Astrocyte (in vitro differentiated cells and primary cell): ENCODE results near the gene ITFG1. TPM values are rescaled to one million over a fixed set of nuclear protein-coding genes. Genes with fewer than 3 reads are reported as not detected.

Experiments
- DNase-seq: peaks from one replicate; pipeline ENCODE4 v3.0.0-alpha.2; 2010; ENCODE audit warnings: low read depth
- FAIRE-seq: peaks from 2 replicates; lab custom pipeline; 2011; peaks lifted over from hg19 to GRCh38; lab: Jason Lieb, UNC
- H2AFZ ChIP-seq: 2 replicates; pipeline ENCODE4 v1.6.0; 2012; ENCODE audit warnings: low read depth, low read length, inconsistent platforms
- H3K27ac ChIP-seq: 2 replicates; pipeline ENCODE4 v1.5.1; 2011; ENCODE audit warnings: low read depth, low read length, inconsistent platforms
- H3K27me3 ChIP-seq: 2 replicates; pipeline ENCODE4 v1.6.0; 2011; ENCODE audit warnings: low read length, inconsistent platforms; ENCODE audit not compliant: insufficient read depth
- H3K36me3 ChIP-seq: 2 replicates; pipeline ENCODE4 v1.5.1; 2011; ENCODE audit warnings: low read length, inconsistent platforms; ENCODE audit not compliant: insufficient read depth
- H3K4me1 ChIP-seq: 2 replicates; pipeline ENCODE4 v1.5.1; 2011; ENCODE audit warnings: low read length, inconsistent platforms; ENCODE audit not compliant: insufficient read depth
- H3K4me2 ChIP-seq: 2 replicates; pipeline ENCODE4 v1.6.0; 2012; ENCODE audit warnings: low read length, inconsistent platforms
- H3K4me3 ChIP-seq: 2 replicates; pipeline ENCODE4 v1.5.1; 2011; ENCODE audit warnings: low read depth, mild to moderate bottlenecking, low read length, inconsistent platforms; ENCODE audit not compliant: insufficient read depth
- H3K79me2 ChIP-seq: 2 replicates; pipeline ENCODE4 v1.6.0; 2012; ENCODE audit warnings: mild to moderate bottlenecking, low read length, inconsistent platforms; ENCODE audit not compliant: insufficient read depth
- H3K9ac ChIP-seq: 2 replicates; pipeline ENCODE4 v1.6.0; 2012; ENCODE audit warnings: mild to moderate bottlenecking, low read length, inconsistent platforms
- H3K9me3 ChIP-seq: 2 replicates; pipeline ENCODE4 v1.5.1; 2012; ENCODE audit warnings: low read depth, mild to moderate bottlenecking, low read length, inconsistent platforms; ENCODE audit not compliant: insufficient read depth
- H4K20me1 ChIP-seq: 2 replicates; pipeline ENCODE4 v1.6.0; 2012; ENCODE audit warnings: low read length, inconsistent platforms; ENCODE audit not compliant: insufficient read depth
- H3K27ac Mint-ChIP-seq: one replicate; pipeline ENCODE4 v1.8.0; 2021; ENCODE audit warnings: mild to moderate bottlenecking, mixed read lengths; ENCODE audit not compliant: unreplicated experiment
- H3K27me3 Mint-ChIP-seq: one replicate; pipeline ENCODE4 v1.8.0; 2021; ENCODE audit warnings: low read depth, mixed read lengths; ENCODE audit not compliant: unreplicated experiment
- H3K36me3 Mint-ChIP-seq: one replicate; pipeline ENCODE4 v1.8.0; 2021; ENCODE audit warnings: low read depth, mixed read lengths; ENCODE audit not compliant: unreplicated experiment
- H3K4me1 Mint-ChIP-seq: one replicate; pipeline ENCODE4 v1.8.0; 2021; ENCODE audit warnings: low read depth, mixed read lengths; ENCODE audit not compliant: unreplicated experiment
- H3K4me3 Mint-ChIP-seq: one replicate; pipeline ENCODE4 v1.8.0; 2021; ENCODE audit warnings: mild to moderate bottlenecking, moderate library complexity, mixed read lengths; ENCODE audit not compliant: unreplicated experiment
- H3K9me3 Mint-ChIP-seq: one replicate; pipeline ENCODE4 v1.8.0; 2021; ENCODE audit warnings: mild to moderate bottlenecking, mixed read lengths; ENCODE audit not compliant: unreplicated experiment
- EZH2 ChIP-seq: IDR thresholded peaks from 2 replicates; pipeline ENCODE4 v1.6.1; 2012; ENCODE audit warnings: mild to moderate bottlenecking, low read length, inconsistent platforms; ENCODE audit not compliant: insufficient read depth
- total RNA-seq: library from RNA; stranded (reverse); gene quantifications from 2 replicates; pipeline ENCODE4 v1.2.1, GENCODE V29; 2021
- TF ChIP-seq, protein P1 (sequence below): IDR thresholded peaks from 2 replicates; pipeline ENCODE4 v1.5.1; 2011; ENCODE audit warnings: low read depth, mild to moderate bottlenecking, inconsistent platforms, low read length, moderate library complexity; ENCODE audit not compliant: insufficient read depth

Gene ITFG1
- total RNA-seq, 1 donor from 2014 or later: 52.7 TPM

DNA sequence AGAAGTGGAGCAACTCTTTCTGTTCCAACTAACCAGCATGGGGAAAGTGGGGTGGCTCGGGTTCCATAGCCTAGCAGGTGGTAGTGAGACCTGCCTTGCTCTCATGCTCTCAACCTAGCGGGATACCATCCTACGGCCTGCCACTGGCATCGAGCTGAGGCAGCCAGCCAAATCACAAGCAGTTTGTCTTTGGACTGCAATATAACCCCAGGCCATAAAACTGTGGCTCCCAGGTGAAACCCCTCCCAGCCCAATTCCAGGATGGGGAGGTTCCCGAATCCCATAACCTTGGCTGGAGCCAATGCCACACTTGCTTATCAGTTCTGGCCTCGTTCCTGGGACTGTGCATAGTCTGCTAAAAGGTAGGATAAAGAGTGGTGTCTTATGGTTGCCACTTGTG is 161.3 kb downstream of the ITFG1 start:
- DNase-seq (no peak), FAIRE-seq (no peak)
- H3K27me3 Mint-ChIP-seq: no peaks in the 10 kb centered on the region
- no peaks in the 10 kb centered on the region for H3K9me3 ChIP-seq
- H3K4me3 ChIP-seq: no peak overlapping the region
- no peak overlapping the region for H3K4me2 ChIP-seq
- TF ChIP-seq EZH2: no peak
- TF ChIP-seq, protein P1, sequence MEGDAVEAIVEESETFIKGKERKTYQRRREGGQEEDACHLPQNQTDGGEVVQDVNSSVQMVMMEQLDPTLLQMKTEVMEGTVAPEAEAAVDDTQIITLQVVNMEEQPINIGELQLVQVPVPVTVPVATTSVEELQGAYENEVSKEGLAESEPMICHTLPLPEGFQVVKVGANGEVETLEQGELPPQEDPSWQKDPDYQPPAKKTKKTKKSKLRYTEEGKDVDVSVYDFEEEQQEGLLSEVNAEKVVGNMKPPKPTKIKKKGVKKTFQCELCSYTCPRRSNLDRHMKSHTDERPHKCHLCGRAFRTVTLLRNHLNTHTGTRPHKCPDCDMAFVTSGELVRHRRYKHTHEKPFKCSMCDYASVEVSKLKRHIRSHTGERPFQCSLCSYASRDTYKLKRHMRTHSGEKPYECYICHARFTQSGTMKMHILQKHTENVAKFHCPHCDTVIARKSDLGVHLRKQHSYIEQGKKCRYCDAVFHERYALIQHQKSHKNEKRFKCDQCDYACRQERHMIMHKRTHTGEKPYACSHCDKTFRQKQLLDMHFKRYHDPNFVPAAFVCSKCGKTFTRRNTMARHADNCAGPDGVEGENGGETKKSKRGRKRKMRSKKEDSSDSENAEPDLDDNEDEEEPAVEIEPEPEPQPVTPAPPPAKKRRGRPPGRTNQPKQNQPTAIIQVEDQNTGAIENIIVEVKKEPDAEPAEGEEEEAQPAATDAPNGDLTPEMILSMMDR: no peak
- peaks cover 4% of the 10 kb centered on the region for H3K36me3 Mint-ChIP-seq
- H3K4me3 Mint-ChIP-seq: no peak overlapping the region
- H3K36me3 ChIP-seq: no peaks in the 10 kb centered on the region
- H3K4me1 ChIP-seq: no peaks in the 10 kb centered on the region
- no peak overlapping the region for H2AFZ ChIP-seq
- no peaks in the 10 kb centered on the region for H3K79me2 ChIP-seq
- H3K27ac ChIP-seq: no peak overlapping the region
- no peaks in the 10 kb centered on the region for H4K20me1 ChIP-seq
- no peaks in the 10 kb centered on the region for H3K4me1 Mint-ChIP-seq
- H3K27me3 ChIP-seq: no peaks in the 10 kb centered on the region
- H3K9ac ChIP-seq: no peak overlapping the region
- H3K27ac Mint-ChIP-seq: no peak overlapping the region
- H3K9me3 Mint-ChIP-seq: peaks cover 1% of the 10 kb centered on the region

DNA sequence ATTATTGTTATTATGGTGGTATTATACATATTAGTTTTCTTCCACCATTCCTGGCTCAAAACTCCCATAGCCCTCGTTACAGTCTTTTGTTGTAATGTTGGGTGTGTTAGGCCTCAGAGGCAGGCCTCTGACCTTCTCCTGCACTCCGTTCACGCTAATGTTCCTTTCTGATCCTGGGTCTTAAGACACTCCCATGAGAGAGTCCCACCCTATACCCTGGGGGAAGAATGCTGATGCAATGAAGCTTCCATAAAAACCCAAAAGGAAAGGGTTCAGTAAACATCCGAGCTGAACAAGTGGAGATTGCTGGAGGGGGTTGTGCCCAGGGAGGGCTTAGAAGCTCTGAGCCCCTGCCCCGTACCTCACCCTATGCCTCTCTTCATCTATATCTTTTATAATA is 175.9 kb downstream of the ITFG1 start:
- DNase-seq: no peak
- Histone ChIP-seq H3K27me3 (no peaks in the 10 kb centered on the region), H3K9me3 (no peaks in the 10 kb centered on the region), H3K27ac (no peak overlapping the region), H3K36me3 (no peaks in the 10 kb centered on the region), H3K9ac (no peak overlapping the region), H3K4me3 (no peak overlapping the region), H3K79me2 (no peaks in the 10 kb centered on the region), H3K4me1 (no peaks in the 10 kb centered on the region), H4K20me1 (no peaks in the 10 kb centered on the region), H2AFZ (no peak overlapping the region), H3K4me2 (no peak overlapping the region)
- H3K27me3 Mint-ChIP-seq: no peaks in the 10 kb centered on the region
- no peaks in the 10 kb centered on the region for H3K4me1 Mint-ChIP-seq
- H3K27ac Mint-ChIP-seq: no peak overlapping the region
- no peak overlapping the region for H3K4me3 Mint-ChIP-seq
- TF ChIP-seq, protein P1: no peak
- no peak for TF ChIP-seq EZH2
- H3K36me3 Mint-ChIP-seq: peaks cover 3% of the 10 kb centered on the region
- no peak for FAIRE-seq
- peaks cover 8% of the 10 kb centered on the region for H3K9me3 Mint-ChIP-seq

DNA sequence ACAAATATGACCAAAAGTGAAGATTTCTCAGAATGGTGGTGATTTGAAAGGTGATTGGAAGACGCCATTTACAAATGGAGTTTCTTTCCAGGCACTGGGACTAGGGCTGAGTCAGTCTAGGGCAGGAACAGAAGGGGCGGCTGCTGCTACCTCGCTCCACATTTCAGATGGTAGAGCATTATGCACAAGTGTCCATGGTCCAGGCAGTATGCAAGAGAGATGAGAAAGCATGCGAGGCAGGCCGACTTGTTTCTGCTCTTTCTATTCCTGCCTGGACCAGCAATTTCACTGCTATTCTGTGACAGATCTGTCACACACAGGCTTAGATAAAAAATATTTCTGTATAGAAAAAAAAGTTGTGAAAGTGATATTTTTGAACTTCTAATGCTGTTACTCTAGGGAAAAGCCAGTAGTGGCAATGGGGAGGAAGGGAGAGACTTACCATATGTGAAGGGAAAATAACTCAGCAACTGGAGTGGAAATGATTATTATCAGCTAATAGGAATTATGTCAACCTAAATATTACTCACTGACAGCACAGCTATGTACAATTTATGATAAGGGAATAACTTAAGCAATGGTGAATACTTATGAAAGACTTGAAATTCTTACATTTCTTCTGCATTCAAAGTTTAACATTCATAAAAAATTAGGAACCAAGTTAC is 182.4 kb downstream of the ITFG1 start:
- FAIRE-seq: no peak

More for the DNA sequence above, 182.4 kb downstream of the ITFG1 start:
- Mint-ChIP-seq H3K36me3 (peaks cover 1% of the 10 kb centered on the region), H3K4me1 (no peaks in the 10 kb centered on the region), H3K27me3 (no peaks in the 10 kb centered on the region), H3K4me3 (no peak overlapping the region), H3K9me3 (peaks cover 7% of the 10 kb centered on the region), H3K27ac (no peak overlapping the region)
- no peak overlapping the region for H3K4me2 ChIP-seq
- no peaks in the 10 kb centered on the region for H3K79me2 ChIP-seq
- H3K27ac ChIP-seq: no peak overlapping the region
- H3K36me3 ChIP-seq: no peaks in the 10 kb centered on the region
- no peaks in the 10 kb centered on the region for H3K27me3 ChIP-seq
- H3K9me3 ChIP-seq: no peaks in the 10 kb centered on the region
- peak; percentile 26 for DNase-seq
- no peak overlapping the region for H3K9ac ChIP-seq
- no peak overlapping the region for H3K4me3 ChIP-seq
- no peak overlapping the region for H2AFZ ChIP-seq
- TF ChIP-seq, protein P1: no peak
- TF ChIP-seq EZH2: no peak
- H4K20me1 ChIP-seq: no peaks in the 10 kb centered on the region
- H3K4me1 ChIP-seq: no peaks in the 10 kb centered on the region
